HG02943 (cell line): ENCODE results near the gene HIPK1.

Source experiments
- ATAC-seq: cut with Tn5 transposase; IDR thresholded peaks from one replicate; pipeline ENCODE4 v1.9.1; 2021; ENCODE audit warnings: mild to moderate bottlenecking, low read depth, moderate library complexity; ENCODE audit not compliant: unreplicated experiment

The HIPK1 gene

DNA sequence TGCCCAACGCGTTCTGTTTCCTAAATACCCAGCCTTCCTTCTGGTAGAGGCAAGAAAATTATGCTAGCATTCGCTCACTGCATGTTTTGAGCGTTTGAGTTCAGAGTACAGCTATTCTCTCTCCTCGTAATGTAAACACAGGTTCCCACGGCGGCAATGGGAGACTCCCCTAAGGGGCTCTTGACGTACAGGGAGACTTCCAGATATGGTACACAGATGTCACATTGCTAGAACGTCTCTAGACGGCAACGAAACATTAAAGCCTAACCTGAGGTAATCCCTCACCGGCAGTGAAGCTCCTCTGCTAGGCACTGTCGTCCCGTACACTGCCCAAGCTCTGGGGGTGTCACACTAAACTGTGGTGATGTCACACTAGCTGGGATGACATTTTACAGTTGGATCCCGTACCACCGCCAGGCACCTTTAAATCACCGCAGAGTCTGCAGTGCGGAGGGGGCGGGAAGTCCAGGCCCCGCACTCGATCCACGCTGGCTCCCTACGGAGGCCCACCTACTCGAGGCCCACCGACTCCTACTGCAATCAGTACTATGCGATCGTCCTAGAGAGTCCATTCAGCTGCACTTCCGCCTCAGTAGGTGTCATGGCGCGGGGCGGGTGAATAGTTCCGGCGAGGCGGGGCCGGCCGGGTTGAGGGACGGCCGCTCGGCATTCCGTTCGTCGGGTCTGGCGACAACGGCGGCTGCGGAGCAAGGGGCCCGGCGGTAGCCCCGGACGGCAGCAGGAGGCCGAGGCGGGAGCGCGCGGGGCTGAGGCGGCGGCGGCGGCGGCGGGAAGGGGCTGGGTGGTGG lies at the start of gene HIPK1:
TSS of gene HIPK1 (plus strand) at position 384 of the 809 bp plus-strand sequence.
- peak; percentile 70 for ATAC-seq

- no peak for ATAC-seq
Observed at GRCh38 chr1:113879739-113880038, 49.4 kb upstream of the HIPK1 start.

DNA sequence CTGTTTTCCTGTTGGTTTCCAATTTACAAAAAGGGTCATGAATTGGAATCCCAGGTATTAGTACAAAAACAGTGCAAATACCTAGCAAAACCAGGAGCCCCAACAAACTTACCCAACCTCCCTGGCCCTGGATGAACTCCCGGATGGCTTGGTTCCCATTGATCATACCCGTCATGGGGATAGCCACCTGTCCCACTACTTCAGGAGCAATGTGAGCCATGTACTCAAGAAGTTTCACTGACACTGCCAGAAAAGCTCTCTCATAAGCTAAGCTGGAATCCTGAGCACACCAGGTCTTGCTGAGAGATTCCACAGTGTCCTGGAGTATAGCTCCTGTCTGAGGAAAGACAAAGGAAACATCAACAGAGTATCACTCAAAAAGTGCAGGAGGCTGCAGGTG lies 47.5 kb upstream of the HIPK1 start:
- ATAC-seq, result no peak

DNA sequence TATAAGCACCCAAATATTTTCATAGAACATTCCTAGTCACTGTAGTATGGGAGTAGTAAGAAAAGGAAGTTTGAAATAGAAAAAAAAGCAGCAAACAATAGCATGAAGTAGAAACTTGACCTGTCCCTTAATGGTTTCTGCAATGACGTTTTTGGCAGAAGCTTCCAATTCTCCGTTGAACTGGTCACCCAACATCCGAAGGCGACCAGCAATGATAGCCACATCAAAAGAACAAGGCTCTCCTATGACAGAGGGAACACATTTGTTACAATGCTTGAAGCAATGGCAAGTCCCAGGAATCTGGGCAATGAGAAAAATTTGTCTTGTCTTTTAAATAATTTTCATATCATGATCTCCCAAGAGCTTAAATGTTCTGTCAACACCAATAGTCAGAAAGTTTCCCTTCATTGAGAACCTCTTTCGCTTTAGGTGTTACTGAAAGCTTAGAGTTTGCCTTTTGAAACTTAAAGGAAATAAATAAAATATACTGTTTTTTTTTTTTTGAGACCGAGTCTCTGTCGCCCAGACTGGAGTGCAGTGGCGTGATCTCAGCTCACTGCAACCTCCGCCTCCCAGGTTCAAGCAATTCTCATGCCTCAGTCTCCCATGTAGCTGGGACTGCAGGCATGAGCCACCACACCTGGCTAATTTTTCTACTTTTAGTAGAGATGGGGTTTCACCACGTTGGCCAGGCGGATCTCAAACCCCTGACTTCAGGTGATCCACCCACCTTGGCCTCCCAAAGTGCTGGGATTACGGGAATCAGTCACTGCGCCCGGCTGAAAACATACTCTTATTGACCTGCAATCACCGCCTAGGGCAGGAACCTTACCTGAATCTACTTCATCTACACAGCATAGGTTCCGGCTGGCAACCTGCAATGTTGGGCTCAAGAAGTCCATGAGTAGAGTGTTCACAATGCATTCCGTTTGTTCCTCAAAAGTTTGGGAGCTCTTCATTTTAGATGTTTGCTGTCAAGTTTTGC lies 42.4 kb upstream of the HIPK1 start:
- ATAC-seq, result no peak

GRCh38 chr1:113887402-113888175 lies 41.5 kb upstream of the HIPK1 start, which contains the start of gene BCL2L15:
BCL2L15 (minus strand) TSS chr1:113887581; CDS start chr1:113887375, 206 bp downstream.
- ATAC-seq, result no peak

- ATAC-seq, result no peak
Observed at GRCh38 chr1:113890816-113891215, 38.3 kb upstream of the HIPK1 start.

- no peak for ATAC-seq
Observed at GRCh38 chr1:113891631-113892220, 37.4 kb upstream of the HIPK1 start.

DNA sequence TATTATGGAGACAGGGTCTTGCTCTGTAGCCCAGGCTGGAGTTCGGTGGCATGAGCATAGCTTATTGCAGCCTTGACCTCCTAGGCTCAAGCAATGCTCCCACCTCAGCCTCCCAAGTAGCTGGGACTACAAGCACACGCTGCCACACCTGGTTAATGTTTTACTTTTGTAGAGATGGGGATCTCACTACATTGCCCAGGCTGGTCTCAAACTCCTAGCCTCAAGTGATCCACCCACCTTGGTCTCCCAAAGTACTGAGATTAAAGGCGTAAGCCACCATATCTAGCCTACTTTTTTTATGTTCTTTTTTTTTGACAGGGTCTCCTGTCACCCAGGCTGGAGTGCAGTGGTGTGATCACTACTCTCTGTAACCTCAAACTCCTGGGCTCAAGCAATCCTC lies 35.9 kb upstream of the HIPK1 start:
- no peak for ATAC-seq

DNA sequence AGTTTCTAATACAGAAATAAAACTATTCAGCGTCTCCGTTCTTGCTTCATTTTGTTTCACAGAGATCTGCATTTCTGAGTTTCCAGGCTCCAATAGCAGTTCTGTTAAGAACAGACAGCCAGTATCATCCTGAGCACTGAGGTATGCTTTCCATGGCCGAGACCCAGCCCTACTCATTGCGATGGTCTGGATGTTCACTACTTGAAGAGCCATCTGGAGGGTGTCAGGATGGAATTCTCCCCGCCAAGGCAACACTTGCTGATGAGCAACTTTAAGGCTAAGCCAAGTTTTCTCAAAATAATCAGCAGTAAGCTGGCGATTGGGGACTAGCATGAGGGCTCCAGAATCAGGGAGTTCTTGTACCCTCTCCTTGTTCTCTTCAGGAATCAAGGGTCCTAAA lies 34.0 kb upstream of the HIPK1 start:
- ATAC-seq, result no peak

- ATAC-seq, result no peak
Observed at GRCh38 chr1:113895961-113896360, 33.2 kb upstream of the HIPK1 start.

DNA sequence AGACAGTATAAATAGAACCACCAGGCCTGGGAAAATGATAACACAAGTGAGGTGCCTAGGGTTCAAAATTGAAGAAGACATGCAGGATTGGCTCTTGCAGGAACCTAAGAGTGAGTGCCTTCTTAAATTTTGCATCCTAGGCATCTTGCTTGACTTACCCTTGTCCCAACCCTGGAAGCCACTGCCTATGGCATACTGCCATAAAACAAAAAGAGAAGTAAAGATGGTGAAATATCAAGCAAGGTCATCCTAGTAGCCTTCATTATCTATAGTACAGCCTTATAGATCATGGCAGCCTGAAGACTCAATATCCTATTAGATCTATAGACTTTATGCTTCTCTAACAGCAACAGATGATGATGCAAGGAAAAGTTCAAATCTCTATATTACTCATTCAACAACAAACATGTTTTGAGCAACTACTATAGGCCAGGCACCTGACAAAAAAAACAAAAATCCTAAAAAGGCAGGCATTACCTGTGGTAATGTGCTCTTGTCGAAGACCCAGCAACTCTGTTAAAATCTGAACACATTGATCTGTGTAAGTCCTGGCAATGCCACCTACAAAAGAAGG lies 30.8 kb upstream of the HIPK1 start:
- ATAC-seq, result no peak

GRCh38 chr1:113899111-113899510 lies 30.0 kb upstream of the HIPK1 start:
- no peak for ATAC-seq

- ATAC-seq, result no peak
Observed at GRCh38 chr1:113901191-113901590, 27.9 kb upstream of the HIPK1 start.

- no peak for ATAC-seq
Observed at GRCh38 chr1:113903501-113904292, 25.4 kb upstream of the HIPK1 start.

DNA sequence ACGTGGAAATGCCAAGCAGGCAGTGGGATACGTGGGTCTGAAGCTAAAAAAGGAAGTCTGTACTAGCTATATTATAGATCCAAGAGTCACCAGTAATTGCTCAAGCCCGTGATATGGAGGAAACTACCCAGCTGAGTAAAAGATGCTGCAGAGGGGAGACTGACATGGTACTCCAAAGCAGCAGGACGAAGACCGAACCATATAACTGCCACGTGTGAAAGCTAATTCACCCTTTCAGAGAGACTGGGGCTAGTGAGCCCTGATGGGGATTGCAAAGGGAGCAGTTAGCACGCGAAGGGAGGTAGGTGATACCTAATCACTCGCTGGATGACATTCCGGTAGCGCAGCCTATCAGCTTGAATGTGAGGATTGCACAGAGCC lies 24.8 kb upstream of the HIPK1 start:
- ATAC-seq, result peak; percentile 21

DNA sequence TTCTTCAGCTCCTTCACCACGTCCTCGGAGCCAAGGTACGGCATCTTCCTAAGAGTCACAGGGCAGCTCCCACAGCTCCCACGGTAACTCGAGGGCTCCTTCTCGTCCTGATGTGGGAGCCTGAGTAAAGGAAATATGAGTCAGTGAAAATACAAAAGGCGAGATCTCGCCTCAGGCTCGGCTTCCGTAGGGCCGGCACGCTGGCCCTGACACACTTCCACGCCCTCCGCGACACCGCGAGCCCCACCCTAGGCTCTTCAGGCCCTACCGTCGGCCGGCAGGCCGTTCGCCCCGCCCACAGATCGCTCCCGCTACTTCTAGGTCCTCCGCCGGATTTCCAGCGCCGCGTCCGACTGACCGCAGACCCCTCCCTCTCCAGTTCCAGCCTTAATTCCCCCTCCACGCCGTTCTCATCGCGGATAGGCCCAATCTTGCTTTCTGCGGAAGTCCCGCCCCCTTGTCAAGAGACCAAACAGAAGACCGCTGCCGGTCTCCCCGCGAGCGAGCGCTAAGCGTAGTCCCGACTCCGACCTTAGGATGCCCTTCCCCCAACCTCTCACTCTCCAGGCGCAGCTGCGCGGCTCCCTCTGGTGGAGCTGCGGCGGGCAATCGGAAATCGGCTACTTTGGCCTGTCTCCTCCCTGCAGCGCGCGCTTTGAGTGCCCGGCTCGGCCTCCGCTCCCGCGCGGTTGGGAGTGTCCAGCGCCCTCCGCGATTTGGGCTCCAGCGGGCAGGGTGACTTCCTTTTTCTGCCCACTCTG lies 24.3 kb upstream of the HIPK1 start, which contains the start of the genes AP4B1 and DCLRE1B:
TSS of gene AP4B1 (minus strand) at position 126 of the 761 bp plus-strand sequence. CDS start at position 44, 82 bp downstream.
TSS of gene DCLRE1B (plus strand) at position 653 of the 761 bp plus-strand sequence. CDS start 261 bp downstream, outside the sequence.
- peak; percentile 91 for ATAC-seq

GRCh38 chr1:113905435-113905861 lies 23.7 kb upstream of the HIPK1 start:
- ATAC-seq, result peak; percentile 9
